SK-N-MC (cell line): Measurements from ENCODE around the gene RALGAPB.

ENCODE experiments used
- DNase-seq: peaks from one replicate; pipeline ENCODE4 v3.0.0-alpha.2; 2011; ENCODE audit warnings: low read depth, low spot score
- H3K27ac ChIP-seq: fragments of 200-600 bp; sonication (generic); 2 replicates; pipeline ENCODE4 v1.5.1; 2016; ENCODE audit warnings: mixed run types
- H3K36me3 ChIP-seq: fragments of 200-600 bp; sonication (generic); 2 replicates; pipeline ENCODE4 v1.6.1; 2017; ENCODE audit warnings: antibody characterized with exemption, low read length, mixed read lengths; ENCODE audit not compliant: insufficient read depth
- H3K4me3 ChIP-seq: fragments of 200-600 bp; sonication (generic); 2 replicates; pipeline ENCODE4 v1.5.1; 2016
- H3K9ac ChIP-seq: fragments of 200-600 bp; sonication (generic); 2 replicates; pipeline ENCODE4 v1.8.0; 2017; ENCODE audit warnings: mixed run types, mixed read lengths; ENCODE audit not compliant: insufficient read length
- H3K9me3 ChIP-seq: fragments of 200-600 bp; sonication (generic); 2 replicates; pipeline ENCODE4 v1.6.1; 2017; ENCODE audit warnings: low read depth, mild to moderate bottlenecking, antibody characterized with exemption, low read length, moderate library complexity, mixed read lengths
- EZH2 ChIP-seq: fragments of 200-600 bp; sonication (generic); IDR thresholded peaks from one replicate; pipeline ENCODE4 v1.6.1; 2017; ENCODE audit warnings: antibody characterized with exemption
- FOXP2 ChIP-seq: optimal IDR thresholded peaks from 2 replicates; pipeline ENCODE3; 2011; ENCODE audit warnings: mild to moderate bottlenecking, moderate library complexity; ENCODE audit not compliant: insufficient read depth; ENCODE audit errors: extremely low read length, control extremely low read depth
- POLR2AphosphoS5 ChIP-seq: IDR thresholded peaks from 2 replicates; pipeline ENCODE4 v1.6.1; 2012; ENCODE audit warnings: mild to moderate bottlenecking, low read depth, low read length, borderline replicate concordance

Gene RALGAPB

GRCh38 chr20:38466983-38467382 is 5.7 kb upstream of the RALGAPB start:
- no peak overlapping the region for H3K27ac ChIP-seq
- H3K9ac ChIP-seq, result no peak overlapping the region
- DNase-seq, result no peak
- TF ChIP-seq EZH2 (no peak), FOXP2 (no peak), POLR2AphosphoS5 (no peak)
- H3K4me3 ChIP-seq, result no peak overlapping the region
- H3K9me3 ChIP-seq, result no peaks in the 10 kb centered on the region
- H3K36me3 ChIP-seq, result no peaks in the 10 kb centered on the region

DNA sequence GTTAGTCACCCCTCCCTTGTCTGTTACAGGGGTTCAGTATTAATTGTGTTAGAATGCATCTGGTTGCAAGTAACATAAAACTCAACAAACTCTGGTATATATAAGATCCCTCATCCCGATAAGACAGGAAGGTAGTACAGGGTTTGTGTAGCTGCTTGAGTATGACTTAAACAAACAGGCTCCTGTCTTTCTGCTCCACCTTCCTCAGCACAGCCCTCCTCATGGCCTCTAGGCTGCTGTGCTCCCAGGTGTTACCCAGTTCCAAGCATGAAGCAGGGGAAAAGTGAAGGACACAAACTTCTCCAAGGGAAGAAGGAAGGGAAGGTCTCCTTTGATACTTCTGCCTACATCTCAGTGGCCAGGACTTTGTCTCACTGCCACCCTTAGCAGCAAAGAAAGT is 1.4 kb upstream of the RALGAPB start:
- Histone ChIP-seq H3K9ac (no peak overlapping the region), H3K9me3 (no peaks in the 10 kb centered on the region), H3K4me3 (no peak overlapping the region), H3K27ac (0 out of 2 replicates have a peak overlapping the region, but pooled peaks have one; percentile 28), H3K36me3 (no peaks in the 10 kb centered on the region; the same call in 1 of the 2 replicates)
- TF ChIP-seq FOXP2 (no peak), POLR2AphosphoS5 (no peak), EZH2 (no peak)
- DNase-seq, result no peak

GRCh38 chr20:38471987-38472512 is 593 bp upstream of the RALGAPB start:
- TF ChIP-seq POLR2AphosphoS5 (no peak), FOXP2 (no peak), EZH2 (no peak)
- Histone ChIP-seq H3K4me3 (peak overlapping the region; percentile 84), H3K9ac (peak overlapping the region; percentile 53), H3K36me3 (no peaks in the 10 kb centered on the region; the same call in 1 of the 2 replicates), H3K27ac (no peak overlapping the region), H3K9me3 (no peaks in the 10 kb centered on the region)
- DNase-seq, result no peak

DNA sequence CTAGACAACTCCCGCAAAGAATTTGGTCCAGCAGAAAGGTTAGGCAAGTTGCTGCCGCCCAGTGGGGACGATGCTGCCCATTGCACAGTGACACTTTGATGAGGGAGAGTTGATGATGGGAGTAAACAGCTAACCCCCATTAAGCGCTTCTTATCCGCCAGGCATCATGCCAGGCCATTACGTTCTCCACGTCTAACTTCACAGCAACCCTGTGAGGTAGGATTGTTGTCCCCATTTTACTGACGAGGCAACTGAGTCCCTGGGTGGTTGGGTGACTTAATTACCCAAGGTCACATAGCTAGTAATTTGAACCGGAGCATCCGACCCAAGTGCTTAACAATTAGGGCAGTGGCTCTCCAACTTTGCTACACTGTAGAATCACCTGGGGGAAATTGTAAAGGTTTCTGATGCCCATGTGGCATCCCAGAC is 738 bp downstream of the RALGAPB start:
- TF ChIP-seq POLR2AphosphoS5, result no peak
- TF ChIP-seq FOXP2, result no peak
- no peak for TF ChIP-seq EZH2
- Histone ChIP-seq H3K9ac (peak overlapping the region; percentile 87), H3K4me3 (peak overlapping the region; percentile 84), H3K36me3 (no peaks in the 10 kb centered on the region; the same call in 1 of the 2 replicates), H3K9me3 (no peaks in the 10 kb centered on the region), H3K27ac (no peak overlapping the region)
- DNase-seq, result no peak

DNA sequence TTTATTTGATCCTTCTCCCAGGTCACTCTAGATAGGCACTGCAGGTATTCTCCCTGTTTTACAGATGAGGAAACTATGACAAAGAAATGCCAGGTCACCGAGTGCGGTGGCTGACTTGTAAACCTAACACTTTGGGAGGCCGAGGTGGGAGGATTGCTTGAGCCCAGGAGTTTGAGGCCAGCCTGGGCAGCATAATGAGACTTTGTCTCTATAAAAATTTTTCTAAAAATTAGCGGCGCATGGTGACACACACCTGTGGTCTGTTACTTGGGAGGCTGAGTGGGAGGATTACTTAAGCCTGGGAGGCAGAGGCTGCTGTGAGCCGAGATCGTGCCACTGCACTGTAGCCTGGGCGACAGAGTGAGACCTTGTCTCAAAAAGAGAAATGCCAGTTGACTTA is 5.1 kb downstream of the RALGAPB start:
- no peak overlapping the region for H3K9ac ChIP-seq
- no peaks in the 10 kb centered on the region for H3K9me3 ChIP-seq
- H3K36me3 ChIP-seq, result no peaks in the 10 kb centered on the region; the same call in 1 of the 2 replicates
- no peak overlapping the region for H3K4me3 ChIP-seq
- TF ChIP-seq FOXP2, result no peak
- TF ChIP-seq POLR2AphosphoS5, result no peak
- TF ChIP-seq EZH2, result no peak
- no peak overlapping the region for H3K27ac ChIP-seq
- no peak for DNase-seq

- TF ChIP-seq FOXP2, result no peak
- no peak for TF ChIP-seq EZH2
- no peak for TF ChIP-seq POLR2AphosphoS5
- Histone ChIP-seq H3K27ac (no peak overlapping the region), H3K9me3 (no peaks in the 10 kb centered on the region), H3K36me3 (no peaks in the 10 kb centered on the region; the same call in 1 of the 2 replicates), H3K9ac (no peak overlapping the region), H3K4me3 (no peak overlapping the region)
- no peak for DNase-seq
Observed at GRCh38 chr20:38479596-38479995, 7.0 kb downstream of the RALGAPB start.

GRCh38 chr20:38485041-38485440 is 12.4 kb downstream of the RALGAPB start:
- no peak overlapping the region for H3K27ac ChIP-seq
- H3K4me3 ChIP-seq, result no peak overlapping the region
- no peak overlapping the region for H3K9ac ChIP-seq
- peaks cover 9% of the 10 kb centered on the region for H3K36me3 ChIP-seq
- no peaks in the 10 kb centered on the region for H3K9me3 ChIP-seq
- TF ChIP-seq POLR2AphosphoS5 (no peak), FOXP2 (no peak), EZH2 (no peak)
- no peak for DNase-seq

DNA sequence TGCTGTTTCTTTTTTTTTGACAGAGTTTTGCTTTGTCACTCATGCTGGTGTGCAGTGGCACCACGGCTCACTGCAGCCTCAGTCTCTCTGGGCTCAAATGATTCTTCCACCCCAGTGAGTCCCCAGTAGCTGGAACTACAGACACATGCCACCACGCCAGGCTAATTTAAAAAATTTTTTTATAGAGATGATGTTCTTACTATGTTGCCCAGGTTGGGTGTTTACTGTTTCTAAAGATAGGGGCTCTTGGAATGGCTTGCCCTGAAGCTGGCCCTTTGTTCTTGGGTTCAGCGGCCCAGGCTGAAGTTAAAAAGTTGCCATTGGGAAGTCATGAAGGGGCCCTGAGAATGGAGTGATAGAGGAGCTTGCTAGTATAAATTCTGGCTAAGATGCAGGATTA is 16.5 kb downstream of the RALGAPB start:
- Histone ChIP-seq H3K4me3 (no peak overlapping the region), H3K36me3 (peaks cover 41% of the 10 kb centered on the region), H3K9ac (no peak overlapping the region), H3K9me3 (no peaks in the 10 kb centered on the region), H3K27ac (no peak overlapping the region)
- TF ChIP-seq EZH2, result no peak
- no peak for DNase-seq
